ENCODE measurements around the gene TOP1.

The TOP1 gene

DNA sequence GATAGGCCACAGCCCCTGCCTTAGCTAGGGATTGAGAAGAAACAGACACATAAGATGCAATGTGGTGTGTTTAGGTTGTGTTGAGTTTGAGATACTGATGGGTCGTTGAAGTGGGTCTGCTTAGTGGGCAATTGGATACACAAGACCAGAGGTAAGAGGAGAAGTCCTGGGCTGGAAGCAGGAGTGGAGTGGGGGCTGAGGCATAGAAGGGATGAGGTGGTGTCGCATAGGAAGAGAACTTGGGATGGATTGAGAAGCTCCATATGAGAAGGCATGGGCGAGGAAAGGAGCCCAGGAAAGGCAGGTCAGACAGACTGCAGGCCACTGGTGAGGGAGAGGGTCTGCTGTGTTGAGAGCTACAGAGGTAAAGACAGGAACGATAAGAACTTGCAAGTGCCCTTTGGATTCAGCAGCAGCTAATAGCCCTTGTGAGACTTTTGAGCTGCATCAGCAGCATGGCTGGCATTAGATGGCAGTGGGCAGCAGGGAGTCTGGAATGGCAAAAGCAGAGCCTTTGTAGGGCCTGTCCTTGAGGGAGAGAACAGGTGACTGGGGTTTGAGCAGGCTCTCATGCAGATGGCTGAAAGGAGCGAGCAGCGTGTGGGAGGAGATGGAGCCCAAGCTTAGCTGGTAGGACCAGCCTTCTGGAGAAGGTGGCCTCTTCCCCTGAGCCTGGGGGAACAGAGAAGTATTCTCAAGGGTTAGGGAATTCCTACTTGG lies 141.9 kb downstream of the TOP1 start:
- no peaks in the 10 kb centered on the region for H3K9me3 ChIP-seq (ENCODE audit: control insufficient read depth, low read depth, low read length)
- no peak overlapping the region for H3K9ac ChIP-seq (ENCODE audit: low read length)
- no peaks in the 10 kb centered on the region for H3K4me1 ChIP-seq (ENCODE audit: control insufficient read depth, low read depth, low read length)
- no peak overlapping the region for H3K4me3 ChIP-seq (ENCODE audit: low read length)
- H3K27me3 ChIP-seq (ENCODE audit: control insufficient read depth, insufficient read depth, low read length): no peaks in the 10 kb centered on the region
- H3K27ac ChIP-seq (ENCODE audit: low read length): no peak overlapping the region
- peaks cover 92% of the 10 kb centered on the region for H3K36me3 ChIP-seq (ENCODE audit: control insufficient read depth, low read depth, low read length)

DNA sequence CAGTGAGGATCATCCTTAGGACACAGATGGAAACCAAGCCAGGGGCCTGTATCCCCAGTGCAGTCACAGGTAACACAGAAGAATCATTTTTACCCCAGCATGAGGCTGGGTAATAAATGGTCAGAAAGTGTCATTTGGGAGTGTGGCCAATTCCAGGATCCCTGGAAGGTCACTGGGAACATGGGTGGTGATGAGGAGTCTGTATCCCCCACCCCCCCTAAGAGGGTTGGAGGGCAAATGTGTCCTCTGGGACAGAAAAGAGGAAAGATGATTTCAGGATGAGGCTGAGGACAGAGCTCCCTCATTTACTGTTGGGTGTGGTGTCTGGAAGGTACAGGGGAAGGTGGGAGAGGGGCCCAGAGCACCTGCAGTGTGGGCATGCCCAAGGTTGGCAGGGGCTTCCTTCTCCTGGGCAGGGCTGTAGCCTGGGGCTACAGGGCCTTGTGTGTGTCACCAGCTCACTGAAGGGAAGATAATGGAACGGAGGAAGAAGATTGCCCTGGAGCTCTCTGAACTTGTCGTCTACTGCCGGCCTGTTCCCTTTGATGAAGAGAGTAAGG lies 143.2 kb downstream of the TOP1 start:
- H3K4me3 ChIP-seq (ENCODE audit: low read length): no peak overlapping the region
- H3K4me1 ChIP-seq (ENCODE audit: control insufficient read depth, low read depth, low read length): no peaks in the 10 kb centered on the region
- no peaks in the 10 kb centered on the region for H3K9me3 ChIP-seq (ENCODE audit: control insufficient read depth, low read depth, low read length)
- H3K27me3 ChIP-seq (ENCODE audit: control insufficient read depth, insufficient read depth, low read length): no peaks in the 10 kb centered on the region
- no peak overlapping the region for H3K9ac ChIP-seq (ENCODE audit: low read length)
- H3K36me3 ChIP-seq (ENCODE audit: control insufficient read depth, low read depth, low read length): peaks cover 92% of the 10 kb centered on the region
- H3K27ac ChIP-seq (ENCODE audit: low read length): no peak overlapping the region

DNA sequence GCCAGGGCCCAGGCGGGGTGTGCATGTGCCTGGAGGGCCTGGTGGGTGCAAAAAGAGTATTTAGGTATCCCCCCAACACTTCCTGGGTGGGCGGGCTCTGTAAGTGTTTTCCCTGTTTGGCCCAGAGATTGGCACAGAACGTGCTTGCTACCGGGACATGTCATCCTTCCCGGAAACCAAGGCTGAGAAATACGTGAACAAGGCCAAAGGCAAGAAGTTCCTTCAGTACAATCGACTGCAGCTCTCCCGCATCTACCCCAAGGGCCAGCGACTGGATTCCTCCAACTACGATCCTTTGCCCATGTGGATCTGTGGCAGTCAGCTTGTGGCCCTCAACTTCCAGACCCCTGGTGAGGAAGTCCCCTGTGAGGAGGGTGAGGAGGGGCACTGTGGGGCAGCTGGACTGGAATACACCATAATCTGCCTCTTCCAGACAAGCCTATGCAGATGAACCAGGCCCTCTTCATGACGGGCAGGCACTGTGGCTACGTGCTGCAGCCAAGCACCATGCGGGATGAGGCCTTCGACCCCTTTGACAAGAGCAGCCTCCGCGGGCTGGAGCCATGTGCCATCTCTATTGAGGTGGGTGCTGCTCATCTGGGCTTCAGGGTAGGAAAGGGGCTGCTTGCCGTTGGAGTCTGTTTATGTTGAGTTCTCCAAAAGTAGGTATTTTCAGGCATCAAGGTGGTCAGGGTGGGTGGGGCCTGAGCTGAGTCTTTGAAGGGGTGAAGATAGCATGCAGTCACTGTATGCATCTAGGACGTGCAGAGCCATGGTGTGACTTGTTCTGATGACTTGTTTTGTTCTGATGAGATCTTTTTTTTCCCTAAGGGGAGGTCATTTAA lies 143.9 kb downstream of the TOP1 start:
- Histone ChIP-seq H3K27me3 (ENCODE audit: control insufficient read depth, insufficient read depth, low read length) (no peaks in the 10 kb centered on the region), H3K4me3 (ENCODE audit: low read length) (no peak overlapping the region), H3K9ac (ENCODE audit: low read length) (no peak overlapping the region), H3K27ac (ENCODE audit: low read length) (no peak overlapping the region), H3K9me3 (ENCODE audit: control insufficient read depth, low read depth, low read length) (no peaks in the 10 kb centered on the region), H3K36me3 (ENCODE audit: control insufficient read depth, low read depth, low read length) (peaks cover 90% of the 10 kb centered on the region), H3K4me1 (ENCODE audit: control insufficient read depth, low read depth, low read length) (no peaks in the 10 kb centered on the region)

DNA sequence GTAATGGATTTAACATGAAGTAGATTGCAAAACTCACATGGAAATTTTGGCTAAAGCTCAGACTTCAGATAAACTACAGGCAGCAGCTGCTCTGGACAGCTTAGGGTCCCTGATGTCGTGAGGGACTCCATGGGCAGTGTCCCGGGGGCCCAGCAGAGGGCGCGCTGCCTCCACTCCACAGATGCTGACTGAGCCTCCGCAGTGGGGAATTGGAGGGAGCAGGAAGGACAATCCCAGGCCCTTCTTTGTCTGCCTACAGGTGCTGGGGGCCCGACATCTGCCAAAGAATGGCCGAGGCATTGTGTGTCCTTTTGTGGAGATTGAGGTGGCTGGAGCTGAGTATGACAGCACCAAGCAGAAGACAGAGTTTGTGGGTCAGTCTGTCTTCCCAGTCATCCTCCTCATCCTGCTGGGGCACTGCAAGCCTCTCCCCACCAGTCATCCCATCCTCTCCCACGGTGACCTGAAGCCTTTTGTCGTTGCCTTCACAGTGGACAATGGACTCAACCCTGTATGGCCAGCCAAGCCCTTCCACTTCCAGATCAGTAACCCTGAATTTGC lies 144.6 kb downstream of the TOP1 start:
- Histone ChIP-seq H3K9me3 (ENCODE audit: control insufficient read depth, low read depth, low read length) (no peaks in the 10 kb centered on the region), H3K27me3 (ENCODE audit: control insufficient read depth, insufficient read depth, low read length) (no peaks in the 10 kb centered on the region), H3K36me3 (ENCODE audit: control insufficient read depth, low read depth, low read length) (peaks cover 85% of the 10 kb centered on the region), H3K27ac (ENCODE audit: low read length) (no peak overlapping the region), H3K9ac (ENCODE audit: low read length) (no peak overlapping the region), H3K4me3 (ENCODE audit: low read length) (no peak overlapping the region), H3K4me1 (ENCODE audit: control insufficient read depth, low read depth, low read length) (peaks cover 2% of the 10 kb centered on the region)

DNA sequence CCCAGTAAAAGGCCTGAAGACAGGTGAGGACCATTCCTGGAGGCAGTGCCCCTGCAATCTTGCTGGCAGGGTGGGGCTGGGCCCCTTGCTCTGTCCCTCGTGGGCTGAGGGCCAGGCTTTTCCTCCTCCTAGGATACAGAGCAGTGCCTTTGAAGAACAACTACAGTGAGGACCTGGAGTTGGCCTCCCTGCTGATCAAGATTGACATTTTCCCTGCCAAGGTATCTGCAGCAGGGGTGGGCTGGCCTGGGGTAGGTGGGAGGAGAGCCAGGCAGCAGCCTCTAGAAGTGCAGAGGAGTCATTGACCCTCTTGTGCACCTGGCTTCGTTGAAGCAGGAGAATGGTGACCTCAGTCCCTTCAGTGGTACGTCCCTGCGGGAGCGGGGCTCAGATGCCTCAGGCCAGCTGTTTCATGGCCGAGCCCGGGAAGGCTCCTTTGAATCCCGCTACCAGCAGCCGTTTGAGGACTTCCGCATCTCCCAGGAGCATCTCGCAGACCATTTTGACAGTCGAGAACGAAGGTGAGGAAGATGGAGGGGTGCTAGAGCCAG lies 145.2 kb downstream of the TOP1 start:
- H3K36me3 ChIP-seq (ENCODE audit: control insufficient read depth, low read depth, low read length): peaks cover 81% of the 10 kb centered on the region
- no peak overlapping the region for H3K27ac ChIP-seq (ENCODE audit: low read length)
- peaks cover 8% of the 10 kb centered on the region for H3K4me1 ChIP-seq (ENCODE audit: control insufficient read depth, low read depth, low read length)
- no peaks in the 10 kb centered on the region for H3K9me3 ChIP-seq (ENCODE audit: control insufficient read depth, low read depth, low read length)
- no peak overlapping the region for H3K9ac ChIP-seq (ENCODE audit: low read length)
- H3K4me3 ChIP-seq (ENCODE audit: low read length): no peak overlapping the region
- no peaks in the 10 kb centered on the region for H3K27me3 ChIP-seq (ENCODE audit: control insufficient read depth, insufficient read depth, low read length)

Data from iPS-18a (cell line).